LNCAP (cell line): ENCODE data around the gene NDST1.
A peak's percentile ranks its signal among the peaks of the same experiment; 100 is the strongest.

Source experiments
- CTCF ChIP-seq: fragments of 450-650 bp; IDR thresholded peaks from 2 replicates; pipeline ENCODE4 v1.5.1; 2017; ENCODE audit warnings: mild to moderate bottlenecking

The NDST1 gene

GRCh38 chr5:150561571-150562275 lies 53.8 kb downstream of the NDST1 start:
- TF ChIP-seq CTCF, result no peak

GRCh38 chr5:150562832-150563231 lies 54.9 kb downstream of the NDST1 start:
- TF ChIP-seq CTCF, result peak; percentile 59

- no peak for TF ChIP-seq CTCF
Observed at GRCh38 chr5:150565868-150566267, 57.9 kb downstream of the NDST1 start.

- TF ChIP-seq CTCF, result no peak
Observed at GRCh38 chr5:150567031-150567717, 59.2 kb downstream of the NDST1 start.

GRCh38 chr5:150568663-150569062 lies 60.7 kb downstream of the NDST1 start:
- TF ChIP-seq CTCF, result no peak

- no peak for TF ChIP-seq CTCF
Observed at GRCh38 chr5:150570333-150570732, 62.4 kb downstream of the NDST1 start.

GRCh38 chr5:150571836-150572235 lies 63.9 kb downstream of the NDST1 start:
- no peak for TF ChIP-seq CTCF
